Measurements from ENCODE around the gene OTOG. TPM values are rescaled to one million over a fixed set of nuclear protein-coding genes. Genes with fewer than 3 reads are reported as not detected.

The OTOG gene
- total RNA-seq, 1 donor from 2014 or later = 1.5 TPM

- H3K27ac Mint-ChIP-seq = no peak overlapping the region
- DNase-seq (ENCODE audit: low spot score, unreplicated experiment) = no peak
- no peak for TF ChIP-seq CTCF (IDR thresholded peaks at IDR 0.05; ENCODE audit: unreplicated experiment)
- no peaks in the 10 kb centered on the region for H3K4me1 Mint-ChIP-seq (ENCODE audit: low read depth)
- H3K36me3 Mint-ChIP-seq (ENCODE audit: insufficient read depth) = no peaks in the 10 kb centered on the region
- H3K4me3 Mint-ChIP-seq (ENCODE audit: low read depth) = no peak overlapping the region
- no peaks in the 10 kb centered on the region for H3K9me3 Mint-ChIP-seq (ENCODE audit: low read depth)
- H3K27me3 Mint-ChIP-seq = peaks cover 9% of the 10 kb centered on the region
Observed at GRCh38 chr11:17525570-17525969, 21.5 kb upstream of the OTOG start.

GRCh38 chr11:17526326-17526725, 20.7 kb upstream of the OTOG start:
- Mint-ChIP-seq H3K4me1 (ENCODE audit: low read depth) (no peaks in the 10 kb centered on the region), H3K36me3 (ENCODE audit: insufficient read depth) (no peaks in the 10 kb centered on the region), H3K4me3 (ENCODE audit: low read depth) (no peak overlapping the region), H3K27me3 (peaks cover 8% of the 10 kb centered on the region), H3K9me3 (ENCODE audit: low read depth) (no peaks in the 10 kb centered on the region), H3K27ac (no peak overlapping the region)
- TF ChIP-seq CTCF (IDR thresholded peaks at IDR 0.05; ENCODE audit: unreplicated experiment) = no peak
- DNase-seq (ENCODE audit: low spot score, unreplicated experiment) = no peak

- no peak for DNase-seq (ENCODE audit: low spot score, unreplicated experiment)
- TF ChIP-seq CTCF (IDR thresholded peaks at IDR 0.05; ENCODE audit: unreplicated experiment) = no peak
- no peak overlapping the region for H3K27ac Mint-ChIP-seq
Observed at GRCh38 chr11:17526931-17527627, 20.0 kb upstream of the OTOG start.

GRCh38 chr11:17527628-17527995, 19.4 kb upstream of the OTOG start:
- TF ChIP-seq CTCF (IDR thresholded peaks at IDR 0.05; ENCODE audit: unreplicated experiment) = no peak
- no peak overlapping the region for H3K4me3 Mint-ChIP-seq (ENCODE audit: low read depth)
- H3K36me3 Mint-ChIP-seq (ENCODE audit: insufficient read depth) = no peaks in the 10 kb centered on the region
- DNase-seq (ENCODE audit: low spot score, unreplicated experiment) = no peak
- H3K9me3 Mint-ChIP-seq (ENCODE audit: low read depth) = no peaks in the 10 kb centered on the region
- H3K27me3 Mint-ChIP-seq = peaks cover 14% of the 10 kb centered on the region
- H3K4me1 Mint-ChIP-seq (ENCODE audit: low read depth) = peaks cover 5% of the 10 kb centered on the region
- no peak overlapping the region for H3K27ac Mint-ChIP-seq

More at GRCh38 chr11:17526931-17527627, 20.0 kb upstream of the OTOG start:
- Mint-ChIP-seq H3K9me3 (ENCODE audit: low read depth) (no peaks in the 10 kb centered on the region), H3K36me3 (ENCODE audit: insufficient read depth) (no peaks in the 10 kb centered on the region), H3K27me3 (peaks cover 12% of the 10 kb centered on the region), H3K4me1 (ENCODE audit: low read depth) (peaks cover 5% of the 10 kb centered on the region), H3K4me3 (ENCODE audit: low read depth) (no peak overlapping the region)

GRCh38 chr11:17528181-17528691, 18.8 kb upstream of the OTOG start:
- H3K36me3 Mint-ChIP-seq (ENCODE audit: insufficient read depth) = no peaks in the 10 kb centered on the region
- peaks cover 16% of the 10 kb centered on the region for H3K27me3 Mint-ChIP-seq
- H3K4me3 Mint-ChIP-seq (ENCODE audit: low read depth) = no peak overlapping the region
- peak; percentile 64 for DNase-seq (ENCODE audit: low spot score, unreplicated experiment)
- TF ChIP-seq CTCF (IDR thresholded peaks at IDR 0.05; ENCODE audit: unreplicated experiment) = peak; percentile 88
- H3K27ac Mint-ChIP-seq = no peak overlapping the region
- H3K4me1 Mint-ChIP-seq (ENCODE audit: low read depth) = peaks cover 5% of the 10 kb centered on the region
- no peaks in the 10 kb centered on the region for H3K9me3 Mint-ChIP-seq (ENCODE audit: low read depth)

Data from progenitor cell of endocrine pancreas (in vitro differentiated cells).